ENCODE measurements around the gene RHBDD1.

- TF ChIP-seq EP300 (conservative IDR thresholded peaks at IDR 0.05; ENCODE audit: poor library complexity, severe bottlenecking) (no peak), REST (IDR thresholded peaks at IDR 0.05; ENCODE audit: borderline replicate concordance) (no peak), CTCF (IDR thresholded peaks at IDR 0.05; ENCODE audit: poor library complexity, severe bottlenecking) (no peak), EZH2 (IDR thresholded peaks at IDR 0.05; ENCODE audit: borderline replicate concordance, insufficient read depth, low read length, poor library complexity, severe bottlenecking) (no peak), TAF1 (IDR thresholded peaks at IDR 0.05; ENCODE audit: low read depth) (no peak), RAD21 (conservative IDR thresholded peaks at IDR 0.05) (no peak)
Measured at GRCh38 chr2:226906163-226906693, 70.4 kb downstream of the RHBDD1 start.
